Peyer's patch (tissue), 4 donors: ENCODE data around the gene AGAP2.

ENCODE experiments used
- POLR2A ChIP-seq, 2 donors: fragments of 450-650 bp; IDR thresholded peaks; one replicate each; pipeline ENCODE4 v1.5.1; 2017; ENCODE audit warnings: antibody characterized with exemption in 2 of 2, mild to moderate bottlenecking in 2 of 2, moderate library complexity in 2 of 2
- TF ChIP-seq, protein P1 (sequence below), 6 experiments: fragments of 450-650 bp in 4 of 6; fragments of 200-600 bp in 2 of 6; sonication (generic) in 1 of 6; IDR thresholded peaks; one replicate each; pipeline ENCODE4 v1.5.1; 2017 to 2019; ENCODE audit warnings: antibody characterized with exemption in 6 of 6, mild to moderate bottlenecking in 3 of 6, moderate library complexity in 1 of 6

DNA sequence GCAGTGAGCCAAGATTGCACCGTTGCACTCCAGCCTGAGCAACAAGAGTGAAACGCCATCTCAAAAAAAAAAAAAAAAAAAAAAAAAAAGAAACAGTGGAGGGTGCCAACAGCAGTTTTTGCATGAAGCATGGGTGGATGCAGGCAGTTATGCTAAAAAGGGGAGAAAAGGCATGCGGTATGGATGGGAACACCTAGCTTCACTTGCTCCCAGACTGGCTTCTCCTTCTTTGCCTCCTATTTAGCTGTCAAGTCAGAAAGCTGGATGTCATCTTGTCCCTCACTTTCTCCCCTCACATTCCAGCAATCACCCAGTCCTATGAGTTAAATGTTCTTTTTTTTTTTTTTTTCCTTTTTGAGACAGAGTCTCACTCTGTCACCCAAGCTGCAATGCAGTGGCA lies 36.5 kb upstream of the AGAP2 start:
- TF ChIP-seq, protein P1, sequence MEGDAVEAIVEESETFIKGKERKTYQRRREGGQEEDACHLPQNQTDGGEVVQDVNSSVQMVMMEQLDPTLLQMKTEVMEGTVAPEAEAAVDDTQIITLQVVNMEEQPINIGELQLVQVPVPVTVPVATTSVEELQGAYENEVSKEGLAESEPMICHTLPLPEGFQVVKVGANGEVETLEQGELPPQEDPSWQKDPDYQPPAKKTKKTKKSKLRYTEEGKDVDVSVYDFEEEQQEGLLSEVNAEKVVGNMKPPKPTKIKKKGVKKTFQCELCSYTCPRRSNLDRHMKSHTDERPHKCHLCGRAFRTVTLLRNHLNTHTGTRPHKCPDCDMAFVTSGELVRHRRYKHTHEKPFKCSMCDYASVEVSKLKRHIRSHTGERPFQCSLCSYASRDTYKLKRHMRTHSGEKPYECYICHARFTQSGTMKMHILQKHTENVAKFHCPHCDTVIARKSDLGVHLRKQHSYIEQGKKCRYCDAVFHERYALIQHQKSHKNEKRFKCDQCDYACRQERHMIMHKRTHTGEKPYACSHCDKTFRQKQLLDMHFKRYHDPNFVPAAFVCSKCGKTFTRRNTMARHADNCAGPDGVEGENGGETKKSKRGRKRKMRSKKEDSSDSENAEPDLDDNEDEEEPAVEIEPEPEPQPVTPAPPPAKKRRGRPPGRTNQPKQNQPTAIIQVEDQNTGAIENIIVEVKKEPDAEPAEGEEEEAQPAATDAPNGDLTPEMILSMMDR (IDR thresholded peaks at IDR 0.05): no peak
- TF ChIP-seq POLR2A (IDR thresholded peaks at IDR 0.05): no peak
